ENCODE measurements around the gene FAM107B. TPM values are rescaled to one million over a fixed set of nuclear protein-coding genes. Genes with fewer than 3 reads are reported as not detected.
"Not testable (repeated sequence)": the region's sequence is repeated elsewhere in the genome, so short reads cannot be mapped to it uniquely, and the experiment has no call there.

Gene FAM107B
- polyA plus RNA-seq, 3 donors: 108 to 120 (median 112) TPM

DNA sequence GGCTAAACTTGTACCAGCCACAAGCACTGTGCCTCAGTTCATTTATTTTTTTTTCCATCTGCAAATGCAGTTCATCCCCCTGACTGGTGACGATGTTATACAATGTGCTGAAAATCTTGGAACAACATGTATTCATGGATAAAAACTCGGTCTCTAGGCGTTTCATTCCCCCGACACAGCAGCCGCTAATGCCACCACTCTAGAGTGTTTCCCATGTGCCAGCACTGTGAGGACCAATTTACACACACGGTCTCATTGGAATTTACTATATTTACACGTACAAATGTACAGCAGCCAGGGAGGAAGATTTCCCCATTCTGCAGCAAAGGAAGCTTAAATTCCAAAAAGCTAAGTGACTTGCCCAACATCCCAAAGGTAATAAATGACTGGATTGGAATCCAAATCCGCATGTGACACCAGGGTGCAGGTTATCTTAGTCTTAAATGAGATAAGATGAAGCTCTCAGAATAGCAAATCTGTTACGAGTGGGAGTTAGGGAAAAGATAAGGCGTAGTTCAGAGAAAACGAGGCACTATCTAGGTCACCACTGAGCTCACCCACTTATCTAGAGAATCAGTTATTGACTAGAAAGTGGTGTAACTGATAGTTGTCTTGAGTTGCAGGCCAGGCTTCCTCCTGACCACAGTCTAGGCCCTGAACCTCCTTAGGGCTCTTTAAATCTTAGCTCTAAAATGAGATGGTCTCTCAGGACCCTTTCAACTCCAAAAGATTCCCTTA, 36.7 kb downstream of the FAM107B start:
- no peak for DNase-seq (ENCODE audit: low read depth in 3 of 3, low spot score in 2 of 3)

- peak in 1 of 3 donors; percentile 33 for DNase-seq (ENCODE audit: low read depth in 3 of 3, low spot score in 2 of 3)
These were observed 38.1 kb downstream of the FAM107B start for GRCh38 chr10:14736600-14737081.

GRCh38 chr10:14736043-14736442, 38.7 kb downstream of the FAM107B start:
- no peak for DNase-seq (ENCODE audit: low read depth in 3 of 3, low spot score in 2 of 3)

DNA sequence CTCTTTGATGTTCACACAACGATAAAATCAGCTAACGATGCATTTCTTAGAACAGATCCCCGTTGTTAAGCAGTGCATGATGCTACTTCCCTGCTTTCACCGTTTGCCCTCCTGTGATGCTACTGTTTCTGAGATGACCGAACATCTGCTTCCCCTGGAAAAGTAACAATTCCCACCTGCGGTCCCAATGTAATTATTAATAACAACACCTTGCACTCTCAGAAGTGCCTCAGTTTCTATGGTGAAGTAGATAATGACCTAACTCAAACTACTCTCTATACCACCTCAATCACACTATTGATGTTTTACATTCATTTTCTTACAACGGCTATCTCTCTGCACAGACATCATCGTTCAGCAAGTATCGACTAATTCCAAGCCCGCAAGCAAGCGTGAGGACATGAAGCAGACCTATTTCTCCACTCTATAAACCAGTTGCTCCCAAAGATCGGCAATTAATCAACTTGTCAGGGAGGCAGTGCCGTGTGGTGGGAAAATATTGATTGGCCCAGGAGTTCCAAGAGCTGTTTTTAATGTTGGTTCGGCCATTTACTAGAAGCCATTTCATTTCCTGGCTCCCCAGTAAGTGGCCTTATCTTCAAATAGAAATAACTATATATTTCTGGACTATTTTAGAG, 42.7 kb downstream of the FAM107B start:
- DNase-seq (ENCODE audit: low read depth in 3 of 3, low spot score in 2 of 3): no peak

DNA sequence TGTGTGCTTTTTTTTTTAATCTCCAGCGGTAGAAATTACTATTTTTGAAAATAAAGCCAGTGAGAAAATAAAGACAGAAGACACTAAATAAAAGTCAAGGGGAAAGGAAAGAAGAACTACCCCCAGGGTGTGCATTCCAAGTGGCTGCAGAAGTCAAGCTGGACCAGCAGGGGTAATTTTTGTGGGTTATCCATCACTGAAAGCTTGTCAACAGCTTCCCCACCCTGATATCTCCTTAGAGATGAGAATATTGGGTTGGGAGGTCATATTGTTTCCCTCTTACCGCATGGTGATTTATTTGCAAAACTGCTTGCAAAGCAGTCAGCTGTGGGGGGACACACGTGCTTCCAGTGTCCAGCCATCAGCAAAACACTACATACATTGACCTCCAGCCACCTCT, 46.4 kb downstream of the FAM107B start:
- DNase-seq (ENCODE audit: low read depth in 3 of 3, low spot score in 2 of 3): no peak

- DNase-seq (ENCODE audit: low read depth in 3 of 3, low spot score in 2 of 3): no peak
These were observed 46.8 kb downstream of the FAM107B start for GRCh38 chr10:14727924-14728323.

GRCh38 chr10:14727465-14727864, 47.2 kb downstream of the FAM107B start:
- DNase-seq (ENCODE audit: low read depth in 3 of 3, low spot score in 2 of 3): no peak

- DNase-seq (ENCODE audit: low read depth in 3 of 3, low spot score in 2 of 3): no peak
These were observed 49.8 kb downstream of the FAM107B start for GRCh38 chr10:14724931-14725330.

DNA sequence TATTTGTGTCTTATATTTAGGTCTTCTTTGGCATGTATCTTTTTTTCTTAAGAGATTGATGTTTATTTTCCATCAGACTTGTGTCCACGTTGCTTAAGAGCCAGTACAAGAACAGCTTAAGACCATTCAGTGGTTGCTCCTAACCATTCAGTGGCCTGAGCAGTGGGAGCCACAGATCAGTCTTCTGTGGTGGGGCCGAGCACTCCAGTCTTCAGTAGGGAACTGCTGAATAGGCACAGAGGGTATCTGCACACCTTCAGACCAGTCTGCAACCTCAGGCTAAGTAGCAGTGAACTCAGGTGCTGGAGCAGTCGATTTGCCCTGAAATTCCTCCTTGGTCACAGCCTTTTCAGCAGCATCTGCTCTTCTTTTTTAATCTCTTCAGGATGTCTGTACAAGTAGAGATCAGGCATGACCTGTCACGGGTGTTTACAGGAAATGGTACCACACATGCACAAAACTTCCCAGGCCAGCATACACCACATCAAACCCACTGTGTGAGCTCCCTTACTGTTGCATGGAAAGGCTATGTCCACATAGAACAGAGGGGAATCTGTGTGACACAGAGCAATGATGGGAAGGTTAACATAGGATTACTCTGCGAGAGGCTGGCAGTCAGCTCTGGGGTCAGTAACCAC, 51.5 kb downstream of the FAM107B start:
- DNase-seq (ENCODE audit: low read depth in 3 of 3, low spot score in 2 of 3): no peak

GRCh38 chr10:14717552-14717951, 57.1 kb downstream of the FAM107B start:
- no peak for DNase-seq (ENCODE audit: low read depth in 3 of 3, low spot score in 2 of 3)

- DNase-seq (ENCODE audit: low read depth in 3 of 3, low spot score in 2 of 3): no peak
These were observed 61.7 kb downstream of the FAM107B start for GRCh38 chr10:14712991-14713424.

DNA sequence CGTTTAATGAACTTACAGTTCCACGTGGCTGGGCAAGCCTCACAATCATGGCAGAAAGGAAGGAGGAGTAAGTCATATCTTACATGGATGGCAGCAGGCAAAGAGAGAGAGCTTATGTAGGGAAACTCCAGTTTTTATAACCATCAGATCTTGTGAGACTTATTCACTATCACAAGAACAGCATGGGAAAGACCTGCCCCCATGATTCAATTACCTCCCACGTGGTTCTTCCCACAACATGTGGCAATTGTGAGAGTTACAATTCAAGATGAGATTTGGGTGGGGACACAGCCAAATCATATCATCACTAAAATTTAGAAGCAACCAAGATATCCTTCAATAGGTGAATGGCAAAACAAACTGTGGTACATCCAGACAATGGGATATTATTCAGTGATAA, 65.4 kb downstream of the FAM107B start:
- not testable (repeated sequence) for DNase-seq (ENCODE audit: low read depth in 3 of 3, low spot score in 2 of 3)

- DNase-seq (ENCODE audit: low read depth in 3 of 3, low spot score in 2 of 3): no peak
These were observed 67.2 kb downstream of the FAM107B start for GRCh38 chr10:14707481-14707880.

DNA sequence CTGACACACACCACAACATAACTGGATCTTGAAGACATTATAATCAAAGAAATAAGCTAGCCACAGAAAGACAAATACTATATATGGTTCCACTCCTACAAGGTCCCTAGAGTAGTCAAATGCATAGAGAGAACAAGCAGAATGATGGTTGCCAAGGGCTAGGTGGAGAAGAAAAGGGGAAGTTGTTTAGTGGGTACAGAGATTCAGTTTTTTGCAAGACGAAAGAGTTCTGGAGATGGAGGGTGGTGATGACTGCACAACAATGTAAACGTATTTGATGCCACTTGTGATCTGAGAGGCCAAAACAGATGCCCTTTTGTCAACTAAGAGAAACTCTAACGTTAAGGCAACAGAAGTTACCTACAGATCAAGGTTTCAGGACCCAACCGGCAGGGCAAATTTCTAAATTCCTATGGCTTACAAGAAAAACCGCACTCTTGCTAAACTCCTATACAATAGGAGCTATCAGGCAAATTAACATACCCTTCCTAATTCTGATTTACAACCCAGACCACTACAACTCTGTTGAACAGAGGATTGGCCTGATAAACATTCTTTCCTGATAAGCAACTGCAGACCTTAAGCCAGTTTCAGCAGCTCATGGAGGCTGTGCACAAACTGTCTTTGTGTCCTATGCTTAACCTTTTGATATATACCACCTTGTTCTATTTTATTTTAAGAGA, 69.0 kb downstream of the FAM107B start:
- no peak for DNase-seq (ENCODE audit: low read depth in 3 of 3, low spot score in 2 of 3)

DNA sequence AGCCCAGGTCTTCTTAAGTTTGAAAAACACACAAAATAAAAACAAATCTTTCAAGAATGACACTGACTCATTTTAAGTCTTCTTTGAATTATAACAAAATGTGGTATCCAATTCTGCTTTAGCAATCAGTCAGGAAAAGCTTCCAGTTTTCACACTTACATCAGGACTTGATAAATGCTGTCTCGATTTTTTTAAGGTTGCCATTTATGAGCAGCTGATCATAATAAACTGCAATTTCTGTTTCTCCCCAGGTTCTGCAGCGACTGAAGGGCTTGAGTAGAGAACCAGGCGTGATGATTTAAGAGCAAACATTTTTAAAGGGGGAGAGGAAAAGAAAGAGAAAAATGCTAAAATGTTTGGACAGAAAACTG, 71.1 kb downstream of the FAM107B start:
- no peak for DNase-seq (ENCODE audit: low read depth in 3 of 3, low spot score in 2 of 3)

DNA sequence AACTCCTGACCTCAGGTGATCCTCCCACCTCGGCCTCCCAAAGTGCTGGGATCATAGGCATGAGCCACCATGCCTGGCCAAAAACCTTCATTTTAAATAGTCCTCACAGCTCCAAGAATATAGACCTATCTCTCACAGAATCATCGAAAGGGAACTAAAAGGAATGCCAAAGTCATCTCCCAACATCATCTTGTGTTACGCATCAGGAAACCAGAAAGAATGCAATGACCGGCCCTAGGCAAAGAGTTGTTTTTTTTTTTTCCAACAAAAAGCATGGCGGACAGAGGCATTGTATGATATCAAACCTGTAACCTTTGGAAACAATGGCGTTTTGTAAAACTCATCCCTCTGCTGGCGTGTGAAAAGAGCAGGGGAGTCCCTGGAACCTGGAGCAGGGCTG, 73.2 kb downstream of the FAM107B start:
- no peak for DNase-seq (ENCODE audit: low read depth in 3 of 3, low spot score in 2 of 3)

DNA sequence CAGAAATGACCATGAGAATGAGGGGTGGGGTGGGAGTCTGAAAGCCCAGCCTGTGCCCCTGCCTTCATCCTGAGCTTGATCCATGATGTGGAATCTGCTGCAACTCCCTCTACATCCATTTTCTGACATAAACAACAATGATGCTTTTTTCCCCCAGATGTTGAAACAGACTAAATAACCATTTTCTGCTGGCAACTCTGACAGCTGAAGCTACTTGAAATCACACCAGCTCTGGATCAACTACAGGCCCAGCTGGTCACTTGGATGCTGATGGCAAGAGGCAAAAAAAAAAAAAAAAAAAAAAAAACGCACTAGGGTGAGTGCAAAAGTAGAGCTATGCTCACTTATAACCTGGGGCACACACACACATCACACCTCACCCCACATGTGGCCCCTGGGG, 74.2 kb downstream of the FAM107B start:
- DNase-seq (ENCODE audit: low read depth in 3 of 3, low spot score in 2 of 3): no peak

DNA sequence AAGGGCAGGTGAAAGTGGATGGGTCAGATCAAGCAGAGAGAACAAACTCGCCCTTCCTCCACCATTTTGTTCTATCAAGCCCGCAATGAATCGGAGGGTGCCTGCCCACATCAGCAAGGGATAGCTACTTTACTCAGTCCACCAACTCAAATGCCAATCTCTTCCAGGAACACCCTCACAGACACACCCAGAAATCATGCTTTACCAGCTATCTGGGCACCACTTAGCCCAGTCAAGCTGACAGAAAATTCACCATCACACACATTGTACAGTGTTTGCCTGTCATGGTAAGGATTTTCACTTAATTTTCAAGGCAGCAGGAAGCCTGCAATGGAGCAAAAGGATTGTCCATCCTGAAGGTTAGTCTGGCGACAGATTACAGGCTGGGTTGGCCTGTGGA, 75.2 kb downstream of the FAM107B start:
- no peak for DNase-seq (ENCODE audit: low read depth in 3 of 3, low spot score in 2 of 3)

DNA sequence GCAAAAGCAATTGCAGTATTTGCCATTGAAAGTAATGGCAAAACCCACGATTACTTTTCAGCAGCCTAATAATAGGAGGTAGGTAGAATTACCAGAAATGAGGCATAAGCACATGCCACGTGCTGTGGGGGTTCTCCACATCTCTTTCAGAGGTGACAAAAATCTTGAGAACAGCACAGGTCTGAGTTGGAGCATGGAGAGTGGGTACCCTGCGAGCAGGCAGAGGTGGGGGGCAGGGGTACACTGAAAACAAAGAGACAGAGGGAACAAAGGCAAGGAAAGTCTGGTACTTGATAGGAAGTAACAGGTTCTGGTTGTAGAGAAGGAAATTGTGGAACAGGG, 75.9 kb downstream of the FAM107B start:
- DNase-seq (ENCODE audit: low read depth in 3 of 3, low spot score in 2 of 3): no peak

- DNase-seq (ENCODE audit: low read depth in 3 of 3, low spot score in 2 of 3): no peak
These were observed 76.4 kb downstream of the FAM107B start for GRCh38 chr10:14698111-14698828.

- no peak for DNase-seq (ENCODE audit: low read depth in 3 of 3, low spot score in 2 of 3)
These were observed 77.4 kb downstream of the FAM107B start for GRCh38 chr10:14697281-14697680.

All from right renal cortex interstitium (tissue), 3 donors.